Measurements from ENCODE around the gene RAP1GAP2. TPM values are rescaled to one million over a fixed set of nuclear protein-coding genes. Genes with fewer than 3 reads are reported as not detected.

Gene RAP1GAP2
- total and polyA plus RNA-seq, 7 donors: 4.8 to 14.7 (median 12.5) TPM

GRCh38 chr17:3017936-3018335 is 221.7 kb downstream of the RAP1GAP2 start:
- no peak for DNase-seq

GRCh38 chr17:3019761-3020160 is 223.5 kb downstream of the RAP1GAP2 start:
- WGBS, 2 donors: 75 to 86% methylated on average over 9 of the region's 9 CpGs
- H3K36me3 ChIP-seq: peaks cover 0 to 56% (median 4%) of the 10 kb centered on the region in 4 donors
- DNase-seq: no peak
- no peaks in the 10 kb centered on the region for H3K4me1 ChIP-seq
- H3K4me3 ChIP-seq: no peak overlapping the region
- intact Hi-C loops (cut with DNase I): no loop called here
- H3K27ac ChIP-seq: no peak overlapping the region
- H3K9me3 ChIP-seq: peaks cover 0 to 6% (median 2%) of the 10 kb centered on the region in 4 donors
- H3K27me3 ChIP-seq: no peaks in the 10 kb centered on the region
- TF ChIP-seq CTCF (IDR thresholded peaks at IDR 0.05): no peak
- TF ChIP-seq EP300 (IDR thresholded peaks at IDR 0.05): no peak
- no peak for TF ChIP-seq POLR2AphosphoS5 (IDR thresholded peaks at IDR 0.05)
- no peak for TF ChIP-seq POLR2A (IDR thresholded peaks at IDR 0.05)

More at GRCh38 chr17:3017936-3018335, 221.7 kb downstream of the RAP1GAP2 start:
- WGBS, 2 donors: 90 to 95% methylated on average over 15 of the region's 15 CpGs
- no peaks in the 10 kb centered on the region for H3K4me1 ChIP-seq
- H3K9me3 ChIP-seq: peaks cover 0 to 5% (median 2%) of the 10 kb centered on the region in 4 donors
- H3K36me3 ChIP-seq: peaks cover 0 to 51% (median 4%) of the 10 kb centered on the region in 4 donors
- TF ChIP-seq EP300 (IDR thresholded peaks at IDR 0.05) (no peak), POLR2AphosphoS5 (IDR thresholded peaks at IDR 0.05) (no peak), POLR2A (IDR thresholded peaks at IDR 0.05) (no peak), CTCF (IDR thresholded peaks at IDR 0.05) (no peak)
- intact Hi-C loops (cut with DNase I): no loop called here
- no peaks in the 10 kb centered on the region for H3K27me3 ChIP-seq
- no peak overlapping the region for H3K4me3 ChIP-seq
- H3K27ac ChIP-seq: no peak overlapping the region

GRCh38 chr17:3020381-3020780 is 224.1 kb downstream of the RAP1GAP2 start:
- peak; percentile 37 for DNase-seq
- 97 to 98% methylated on average over 16 of the region's 16 CpGs for WGBS, 2 donors
- Histone ChIP-seq H3K9me3 (peaks cover 0 to 6% (median 2%) of the 10 kb centered on the region in 4 donors), H3K4me3 (no peak overlapping the region), H3K4me1 (no peaks in the 10 kb centered on the region), H3K27me3 (no peaks in the 10 kb centered on the region), H3K36me3 (peaks cover 0 to 56% (median 4%) of the 10 kb centered on the region in 4 donors), H3K27ac (no peak overlapping the region)
- intact Hi-C loops (cut with DNase I): no loop called here
- no peak for TF ChIP-seq POLR2AphosphoS5 (IDR thresholded peaks at IDR 0.05)
- TF ChIP-seq POLR2A (IDR thresholded peaks at IDR 0.05): no peak
- no peak for TF ChIP-seq EP300 (IDR thresholded peaks at IDR 0.05)
- TF ChIP-seq CTCF (IDR thresholded peaks at IDR 0.05): no peak

GRCh38 chr17:3022197-3022596 is 226.0 kb downstream of the RAP1GAP2 start:
- no peaks in the 10 kb centered on the region for H3K4me1 ChIP-seq
- no peak for TF ChIP-seq POLR2A (IDR thresholded peaks at IDR 0.05)
- TF ChIP-seq CTCF (IDR thresholded peaks at IDR 0.05): no peak
- TF ChIP-seq EP300 (IDR thresholded peaks at IDR 0.05): no peak
- TF ChIP-seq POLR2AphosphoS5 (IDR thresholded peaks at IDR 0.05): no peak
- intact Hi-C loops (cut with DNase I): no loop called here
- H3K9me3 ChIP-seq: peaks cover 0 to 6% (median 2%) of the 10 kb centered on the region in 4 donors
- no peak overlapping the region for H3K27ac ChIP-seq
- no peak for DNase-seq
- H3K36me3 ChIP-seq: peaks cover 0 to 56% (median 4%) of the 10 kb centered on the region in 4 donors
- no peak overlapping the region for H3K4me3 ChIP-seq
- WGBS, 2 donors: 95% methylated on average over 4 of the region's 4 CpGs
- H3K27me3 ChIP-seq: no peaks in the 10 kb centered on the region

GRCh38 chr17:3024346-3024745 is 228.1 kb downstream of the RAP1GAP2 start:
- no peak for TF ChIP-seq CTCF (IDR thresholded peaks at IDR 0.05)
- intact Hi-C loops (cut with DNase I): no loop called here
- Histone ChIP-seq H3K9me3 (peaks cover 0 to 6% (median 2%) of the 10 kb centered on the region in 4 donors), H3K27ac (no peak overlapping the region), H3K4me1 (no peaks in the 10 kb centered on the region), H3K4me3 (no peak overlapping the region), H3K36me3 (peaks cover 0 to 60% (median 4%) of the 10 kb centered on the region in 4 donors), H3K27me3 (no peaks in the 10 kb centered on the region)
- no peak for DNase-seq
- 95 to 96% methylated on average over 2 of the region's 2 CpGs for WGBS, 2 donors

Data from sigmoid colon (tissue), 7 donors.